HepG2 (cell line): ENCODE measurements around the gene CACNA1C. TPM values are rescaled to one million over a fixed set of nuclear protein-coding genes. Genes with fewer than 3 reads are reported as not detected.

Experiments used
- ATAC-seq: fragments of 200-7000 bp; cut with Tn5 transposase; 3 replicates; pipeline ENCODE4 v1.9.1; 2020; ENCODE audit warnings: mild to moderate bottlenecking, moderate library complexity
- BruUV-seq: library from RNA; stranded (reverse); fragments of 400-500 nt; replicated peaks from 2 replicates; lab custom pipeline; 2021; lab: Mats Ljungman, UMichigan
- CTCF ChIA-PET: fragments of 300-600 bp; formaldehyde crosslinking; extraction: SDS; loops from one replicate; lab custom pipeline; 2021; ENCODE audit warnings: low total read pairs, inconsistent platforms, low intra/inter-chr PET ratio; lab: Yijun Ruan, JAX
- POLR2A ChIA-PET: fragments of 350-600 bp; sonication (Branson Sonifier 250); formaldehyde crosslinking; loops from one replicate; lab custom pipeline; 2020; ENCODE audit warnings: antibody characterized with exemption, inconsistent platforms; lab: Yijun Ruan, JAX
- DNase-seq: peaks from one replicate; pipeline ENCODE4 v3.0.0-alpha.2; 2015; ENCODE audit warnings: low spot score
- FAIRE-seq: peaks from 3 replicates; lab custom pipeline; 2011; peaks lifted over from hg19 to GRCh38; lab: Jason Lieb, UNC
- H2AFZ ChIP-seq: one replicate; pipeline ENCODE4 v1.6.1; 2011; ENCODE audit warnings: low read length, inconsistent platforms
- H3K27ac ChIP-seq: fragments of 300-600 bp; 3 replicates; pipeline ENCODE4 v1.8.0; 2011; ENCODE audit warnings: mixed run types, mild to moderate bottlenecking, mixed read lengths, low read length, inconsistent platforms; ENCODE audit not compliant: insufficient read depth; ENCODE audit errors: extremely low read length
- H3K27me3 ChIP-seq, 2 experiments: fragments of 200-600 bp in 1 of 2; 2 replicates in 1 of 2; 3 replicates in 1 of 2; pipeline versions ENCODE4 v1.6.0 to v1.8.0; 2011; ENCODE audit warnings: low read length in 2 of 2, mild to moderate bottlenecking in 2 of 2, moderate library complexity in 2 of 2, inconsistent platforms in 1 of 2; ENCODE audit not compliant: insufficient read depth in 2 of 2, control insufficient read depth in 1 of 2
- H3K36me3 ChIP-seq, 2 experiments: fragments of 200-600 bp in 1 of 2; replicated peaks in 1 of 2; 2 replicates in 1 of 2; 3 replicates in 1 of 2; pipeline versions ENCODE4 v1.5.1 to v1.8.0; 2011; ENCODE audit warnings: low read length in 2 of 2, inconsistent platforms in 1 of 2; ENCODE audit not compliant: insufficient read depth in 2 of 2, control insufficient read depth in 1 of 2
- H3K4me1 ChIP-seq: 2 replicates; pipeline ENCODE4 v1.5.1; 2012; ENCODE audit warnings: low read length, inconsistent platforms; ENCODE audit not compliant: insufficient read depth
- H3K4me2 ChIP-seq: 2 replicates; pipeline ENCODE4 v1.6.0; 2011; ENCODE audit warnings: low read depth, low read length, inconsistent platforms
- H3K4me3 ChIP-seq, 3 experiments: fragments of 200-600 bp in 1 of 3; sonication (generic), shearing (Covaris generic) in 1 of 3; replicated peaks in 1 of 3; 2 replicates each; pipeline ENCODE4 v1.5.1; 2011 to 2016; ENCODE audit warnings: low read length in 3 of 3, inconsistent platforms in 2 of 3, low read depth in 2 of 3, mild to moderate bottlenecking in 2 of 3, control low read depth in 1 of 3, mixed read lengths in 1 of 3; ENCODE audit not compliant: insufficient read depth in 1 of 3
- H3K79me2 ChIP-seq: one replicate; pipeline ENCODE4 v1.6.1; 2011; ENCODE audit warnings: low read length, inconsistent platforms; ENCODE audit not compliant: insufficient read depth
- H3K9ac ChIP-seq: 2 replicates; pipeline ENCODE4 v1.6.0; 2011; ENCODE audit warnings: mild to moderate bottlenecking, low read depth, low read length, inconsistent platforms; ENCODE audit not compliant: insufficient read depth
- H3K9me3 ChIP-seq: 2 replicates; pipeline ENCODE4 v1.5.1; 2012; ENCODE audit warnings: mild to moderate bottlenecking, low read length
- H4K20me1 ChIP-seq: 2 replicates; pipeline ENCODE4 v1.6.0; 2011; ENCODE audit warnings: inconsistent platforms, mild to moderate bottlenecking, low read length, moderate library complexity; ENCODE audit not compliant: insufficient read depth
- CCAR2 ChIP-seq: fragments of 200-400 bp; formaldehyde crosslinking; optimal IDR thresholded peaks from 2 replicates; pipeline ENCODE3; 2018; ENCODE audit warnings: low read depth, mild to moderate bottlenecking, low read length, moderate library complexity
- GPBP1L1 ChIP-seq: sonication (generic); formaldehyde crosslinking; IDR thresholded peaks from 2 replicates; pipeline ENCODE4 v1.5.0; 2020; ENCODE audit warnings: mild to moderate bottlenecking, missing genetic modification reagents
- HHEX ChIP-seq: IDR thresholded peaks from 2 replicates; pipeline ENCODE4 v1.6.1; 2016; ENCODE audit warnings: control low read depth
- HNRNPLL ChIP-seq: fragments of 200-400 bp; formaldehyde crosslinking; IDR thresholded peaks from 2 replicates; pipeline ENCODE4 v1.6.1; 2017; ENCODE audit warnings: mild to moderate bottlenecking, low read depth, low read length; ENCODE audit not compliant: poor library complexity, severe bottlenecking
- KDM4B ChIP-seq: sonication (generic); formaldehyde crosslinking; IDR thresholded peaks from 2 replicates; pipeline ENCODE4 v1.4.0; 2020; ENCODE audit warnings: missing genetic modification reagents
- KDM6A ChIP-seq: IDR thresholded peaks from 2 replicates; pipeline ENCODE4 v1.6.1; 2016; ENCODE audit warnings: low read depth
- LRRFIP1 ChIP-seq: sonication (generic); formaldehyde crosslinking; conservative IDR thresholded peaks from 2 replicates; pipeline ENCODE4 v1.4.0; 2020; ENCODE audit warnings: missing genetic modification reagents
- RXRB ChIP-seq: IDR thresholded peaks from 2 replicates; pipeline ENCODE4 v1.6.1; 2016; ENCODE audit warnings: borderline replicate concordance, missing genetic modification reagents, missing compliant biosample characterization
- ZMYM2 ChIP-seq: sonication (generic); formaldehyde crosslinking; IDR thresholded peaks from 2 replicates; pipeline ENCODE4 v1.8.0; 2022; ENCODE audit warnings: mild to moderate bottlenecking, missing genetic modification reagents
- ZNF10 ChIP-seq: sonication (generic); formaldehyde crosslinking; IDR thresholded peaks from 2 replicates; pipeline ENCODE4 v1.4.0; 2020; ENCODE audit warnings: mild to moderate bottlenecking, low read depth, missing genetic modification reagents, borderline replicate concordance
- ZNF124 ChIP-seq: sonication (generic); formaldehyde crosslinking; IDR thresholded peaks from 2 replicates; pipeline ENCODE4 v1.4.0; 2020; ENCODE audit warnings: missing genetic modification reagents
- ZNF136 ChIP-seq: sonication (generic); formaldehyde crosslinking; IDR thresholded peaks from 2 replicates; pipeline ENCODE4 v1.8.1; 2022; ENCODE audit warnings: low read depth, mild to moderate bottlenecking, moderate library complexity, missing genetic modification reagents
- ZNF777 ChIP-seq: sonication (generic); formaldehyde crosslinking; IDR thresholded peaks from 2 replicates; pipeline ENCODE4 v1.4.0; 2020; ENCODE audit warnings: missing genetic modification reagents
- ZNF780A ChIP-seq: sonication (generic); formaldehyde crosslinking; IDR thresholded peaks from 2 replicates; pipeline ENCODE4 v1.8.0; 2022; ENCODE audit warnings: mild to moderate bottlenecking, missing genetic modification reagents, moderate library complexity
- ZNF790 ChIP-seq: sonication (generic); formaldehyde crosslinking; IDR thresholded peaks from 2 replicates; pipeline ENCODE4 v1.8.0; 2022; ENCODE audit warnings: missing genetic modification reagents, mild to moderate bottlenecking, borderline replicate concordance
- WGBS: methylation state at CpG from one replicate; pipeline ENCODE4 v1.1.6; 2017; ENCODE audit warnings: low lambda C conversion rate; 5-methylcytosine and 5-hydroxymethylcytosine counted together
- in situ Hi-C: cut with HindIII; loops from 2 replicates; pipeline ENCODE4 v1.10.0; 2017; ENCODE audit warnings: low pct_unique_long_range_greater_than_20kb; ENCODE audit not compliant: extremely low pct_ligation_motif_present
- intact Hi-C: fragments of 100-400 bp; cut with micrococcal nuclease; formaldehyde crosslinking; loops from one replicate; pipeline ENCODE4 v1.10.0; 2022; ENCODE audit not compliant: unreplicated experiment
- polyA plus RNA-seq, 8 experiments: library from polyadenylated mRNA; depleted of rRNA in 3 of 8; stranded (reverse) in 7 of 8; unstranded in 1 of 8; fragments of >200 nt; fragmentation: Illumina TruSeq in 4 of 8; extraction: Trizol in 4 of 8; gene quantifications; 2 replicates each; pipeline versions ENCODE4 v1.2.1 to v1.2.3, GENCODE V29; 2011 to 2016; ENCODE audit warnings: low read depth in 4 of 8, missing spikeins in 1 of 8, mixed read lengths in 1 of 8; ENCODE audit not compliant: insufficient read depth in 1 of 8
- total RNA-seq, 5 experiments: library from RNA; depleted of rRNA; stranded (reverse); fragments of >200 nt; fragmentation: Illumina TruSeq; extraction: Trizol; gene quantifications; 2 replicates each; pipeline ENCODE4 v1.2.3, GENCODE V29; 2016; ENCODE audit warnings: low read depth in 1 of 5
- TF ChIP-seq, protein P1 (sequence below): sonication (generic); formaldehyde crosslinking; IDR thresholded peaks from 2 replicates; pipeline ENCODE4 v1.4.0; 2020; ENCODE audit warnings: missing genetic modification reagents
- TF ChIP-seq, protein P2 (sequence below): sonication (generic); formaldehyde crosslinking; IDR thresholded peaks from 2 replicates; pipeline ENCODE4 v1.4.0; 2020; ENCODE audit warnings: missing genetic modification reagents

CACNA1C gene
- total and polyA plus RNA-seq, 2 of the 13 experiments (the other 11 are each of a cell fraction or from before 2014, with no cell fraction given) = not detected

- Histone ChIP-seq H3K27ac (no peak overlapping the region), H3K79me2 (no peaks in the 10 kb centered on the region), H3K36me3 (no peaks in the 10 kb centered on the region), H3K4me2 (no peak overlapping the region), H2AFZ (no peak overlapping the region), H3K27me3 (peaks cover 2 to 26% of the 10 kb centered on the region in 2 experiments; a peak in 4 of 5 replicates)
- FAIRE-seq (no peak), DNase-seq (no peak), ATAC-seq (no peak)
- intact Hi-C loops = no loop called here
- in situ Hi-C loops = no loop called here
- WGBS = 38% methylated on average over 6 of the region's 6 CpGs
- POLR2A ChIA-PET = no interaction called here
- TF ChIP-seq GPBP1L1 (CRISPR knock-in tag) (no peak), ZNF777 (CRISPR knock-in tag) (no peak), HHEX (CRISPR knock-in tag) (no peak), ZNF124 (CRISPR knock-in tag) (no peak), ZNF790 (CRISPR knock-in tag) (no peak), CCAR2 (no peak), KDM6A (no peak), ZNF780A (CRISPR knock-in tag) (no peak), ZMYM2 (CRISPR knock-in tag) (no peak), ZNF136 (no peak), ZNF10 (no peak), KDM4B (CRISPR knock-in tag) (no peak), RXRB (CRISPR knock-in tag) (no peak), HNRNPLL (no peak), LRRFIP1 (CRISPR knock-in tag) (no peak)
- TF ChIP-seq, protein P1, sequence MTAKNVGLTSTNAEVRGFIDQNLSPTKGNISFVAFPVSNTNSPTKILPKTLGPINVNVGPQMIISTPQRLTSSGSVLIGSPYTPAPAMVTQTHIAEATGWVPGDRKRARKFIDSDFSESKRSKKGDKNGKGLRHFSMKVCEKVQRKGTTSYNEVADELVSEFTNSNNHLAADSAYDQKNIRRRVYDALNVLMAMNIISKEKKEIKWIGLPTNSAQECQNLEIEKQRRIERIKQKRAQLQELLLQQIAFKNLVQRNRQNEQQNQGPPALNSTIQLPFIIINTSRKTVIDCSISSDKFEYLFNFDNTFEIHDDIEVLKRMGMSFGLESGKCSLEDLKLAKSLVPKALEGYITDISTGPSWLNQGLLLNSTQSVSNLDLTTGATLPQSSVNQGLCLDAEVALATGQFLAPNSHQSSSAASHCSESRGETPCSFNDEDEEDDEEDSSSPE = no peak
- TF ChIP-seq, protein P2, sequence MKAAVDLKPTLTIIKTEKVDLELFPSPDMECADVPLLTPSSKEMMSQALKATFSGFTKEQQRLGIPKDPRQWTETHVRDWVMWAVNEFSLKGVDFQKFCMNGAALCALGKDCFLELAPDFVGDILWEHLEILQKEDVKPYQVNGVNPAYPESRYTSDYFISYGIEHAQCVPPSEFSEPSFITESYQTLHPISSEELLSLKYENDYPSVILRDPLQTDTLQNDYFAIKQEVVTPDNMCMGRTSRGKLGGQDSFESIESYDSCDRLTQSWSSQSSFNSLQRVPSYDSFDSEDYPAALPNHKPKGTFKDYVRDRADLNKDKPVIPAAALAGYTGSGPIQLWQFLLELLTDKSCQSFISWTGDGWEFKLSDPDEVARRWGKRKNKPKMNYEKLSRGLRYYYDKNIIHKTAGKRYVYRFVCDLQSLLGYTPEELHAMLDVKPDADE = no peak
- TF ChIP-seq, all 625 proteins: peak for 0
- CTCF ChIA-PET = no interaction called here
- Histone ChIP-seq H3K9me3 (no peaks in the 10 kb centered on the region), H4K20me1 (no peaks in the 10 kb centered on the region), H3K9ac (no peak overlapping the region), H3K4me3 (no peak overlapping the region), H3K4me1 (no peaks in the 10 kb centered on the region)
- no TSS peak for BruUV-seq
Measured at GRCh38 chr12:2292560-2292959, 239.8 kb downstream of the CACNA1C start.
